ENCODE measurements around the gene KCTD14.
"Not testable (repeated sequence)": the region's sequence is repeated elsewhere in the genome, so short reads cannot be mapped to it uniquely, and the experiment has no call there.

KCTD14 gene, protein sequence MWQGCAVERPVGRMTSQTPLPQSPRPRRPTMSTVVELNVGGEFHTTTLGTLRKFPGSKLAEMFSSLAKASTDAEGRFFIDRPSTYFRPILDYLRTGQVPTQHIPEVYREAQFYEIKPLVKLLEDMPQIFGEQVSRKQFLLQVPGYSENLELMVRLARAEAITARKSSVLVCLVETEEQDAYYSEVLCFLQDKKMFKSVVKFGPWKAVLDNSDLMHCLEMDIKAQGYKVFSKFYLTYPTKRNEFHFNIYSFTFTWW

DNA sequence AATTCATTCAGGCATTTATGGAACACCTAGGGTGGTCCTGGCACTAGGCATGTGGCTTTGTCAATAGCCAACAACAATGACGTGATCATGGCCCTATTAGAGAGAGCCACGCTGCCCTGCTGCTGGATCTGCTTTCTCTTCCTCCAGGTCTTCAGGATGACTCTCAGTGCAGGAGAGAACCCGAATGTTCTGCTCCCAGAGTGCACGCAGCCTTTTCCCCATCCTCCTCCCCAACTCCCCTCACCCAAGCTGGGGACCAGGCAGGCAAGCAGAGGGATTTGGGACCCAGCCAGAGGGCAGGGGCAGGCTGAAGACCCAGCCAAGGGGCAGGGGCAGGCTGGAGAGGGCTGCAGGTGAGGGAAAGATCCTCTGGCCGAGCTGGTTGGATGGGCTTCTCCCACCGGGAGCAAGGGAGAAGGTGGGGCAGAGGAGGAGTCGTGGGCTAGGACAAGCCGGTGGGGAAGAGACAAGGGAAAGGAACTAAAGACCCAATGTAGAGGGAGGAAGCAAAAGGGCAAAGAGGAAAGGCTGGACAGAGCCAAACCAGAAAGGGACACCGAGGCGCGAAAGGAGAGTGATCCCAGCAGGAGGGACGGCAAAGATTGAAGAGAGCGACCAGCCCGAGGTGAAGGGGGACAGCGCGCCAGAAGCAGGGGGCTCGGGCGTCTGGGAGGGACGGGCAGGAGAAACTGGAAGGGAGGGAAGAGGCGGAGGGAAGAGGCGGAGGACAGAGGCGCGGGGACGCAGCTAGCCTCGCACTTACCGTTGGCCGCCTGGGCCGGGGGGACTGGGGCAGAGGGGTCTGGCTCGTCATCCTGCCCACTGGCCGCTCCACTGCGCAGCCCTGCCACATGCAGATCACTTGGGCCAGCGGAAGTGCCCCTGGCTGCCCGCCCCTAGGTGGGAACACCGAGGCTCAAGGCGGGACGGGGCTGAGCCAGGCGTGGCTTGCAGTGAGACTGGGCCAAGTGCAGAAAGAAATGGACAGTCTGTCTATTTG lies at the start of gene KCTD14:
Gene KCTD14 (minus strand): TSS at position 880 of the 1,000 bp plus-strand sequence. CDS start 27 bp downstream, at position 853.
- DNase-seq = peak; percentile 84

DNA sequence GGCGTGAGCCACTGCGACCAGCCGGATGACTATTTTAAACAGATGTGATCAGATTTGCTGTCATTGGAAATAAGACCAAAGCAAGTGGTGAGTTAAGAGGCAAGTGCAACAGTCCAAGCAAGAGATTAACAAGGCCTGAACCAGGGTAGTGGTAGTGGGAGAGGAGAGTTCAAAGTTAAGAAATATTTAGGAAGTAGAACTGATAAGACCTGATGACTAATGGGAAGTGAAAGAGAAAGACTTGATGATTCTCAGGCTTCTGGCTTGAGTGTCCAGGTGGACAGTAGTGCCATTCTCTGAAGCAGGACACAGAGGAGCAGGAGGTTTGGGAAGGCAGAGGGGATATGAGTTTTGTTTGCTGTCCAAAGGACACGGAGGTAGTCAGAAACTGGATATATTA lies 49.4 kb upstream of the KCTD14 start:
- no peak for DNase-seq

DNA sequence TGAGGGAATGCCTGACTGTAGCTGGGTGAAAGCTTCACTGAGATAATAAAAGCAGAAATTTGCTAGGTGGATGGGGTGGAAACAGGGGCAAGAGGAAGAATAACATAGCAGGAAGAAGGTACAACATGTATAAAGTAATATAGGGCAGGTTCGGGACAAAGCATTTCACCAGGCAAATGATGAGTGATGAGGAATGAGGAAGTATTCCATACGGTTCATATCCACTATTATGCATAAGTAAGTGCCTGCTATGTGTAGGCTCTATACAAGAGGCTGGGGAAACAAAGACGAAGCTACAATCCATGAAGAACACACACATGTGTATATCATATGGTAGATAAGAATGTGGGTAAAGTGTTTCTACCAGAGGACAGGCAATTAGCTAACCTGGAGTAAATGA lies 48.6 kb upstream of the KCTD14 start:
- DNase-seq = no peak

DNA sequence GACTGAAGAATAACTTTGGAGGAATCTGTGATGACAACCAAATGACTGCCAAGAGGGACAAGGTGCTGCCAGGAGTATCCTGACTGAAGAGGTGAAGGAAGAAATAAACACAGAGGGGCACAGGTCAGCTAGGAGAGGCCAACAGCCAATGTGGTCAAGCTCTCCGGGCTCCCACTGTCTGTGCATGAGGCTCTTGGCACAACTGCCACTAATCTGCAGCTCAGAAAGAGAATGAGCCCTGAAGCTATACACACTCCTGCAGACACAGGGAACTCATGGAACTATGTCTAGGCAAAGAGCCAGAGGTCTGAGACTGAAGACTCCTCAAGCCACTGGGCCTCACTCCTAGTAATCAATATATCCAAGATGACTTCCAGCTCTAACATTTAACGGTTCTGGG lies 47.5 kb upstream of the KCTD14 start:
- no peak for DNase-seq

DNA sequence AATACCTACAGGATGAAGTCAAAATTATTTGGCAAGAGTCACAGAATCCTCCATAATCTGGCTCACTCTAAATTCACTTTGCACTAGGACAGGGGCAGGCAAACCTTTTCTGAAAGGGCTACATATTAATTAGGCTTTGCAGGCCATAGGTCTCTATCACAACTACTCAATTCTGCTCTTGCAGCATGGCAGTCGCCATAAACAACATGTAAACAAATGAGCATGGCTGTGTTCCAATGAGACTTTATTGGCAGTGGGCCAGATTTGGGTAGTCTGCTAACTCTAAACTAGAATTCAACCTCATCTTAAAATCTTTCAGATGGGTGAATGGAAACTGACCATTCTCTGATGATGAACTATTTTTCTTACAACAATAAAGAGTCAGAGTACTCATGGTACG lies 46.4 kb upstream of the KCTD14 start:
- peak; percentile 52 for DNase-seq

DNA sequence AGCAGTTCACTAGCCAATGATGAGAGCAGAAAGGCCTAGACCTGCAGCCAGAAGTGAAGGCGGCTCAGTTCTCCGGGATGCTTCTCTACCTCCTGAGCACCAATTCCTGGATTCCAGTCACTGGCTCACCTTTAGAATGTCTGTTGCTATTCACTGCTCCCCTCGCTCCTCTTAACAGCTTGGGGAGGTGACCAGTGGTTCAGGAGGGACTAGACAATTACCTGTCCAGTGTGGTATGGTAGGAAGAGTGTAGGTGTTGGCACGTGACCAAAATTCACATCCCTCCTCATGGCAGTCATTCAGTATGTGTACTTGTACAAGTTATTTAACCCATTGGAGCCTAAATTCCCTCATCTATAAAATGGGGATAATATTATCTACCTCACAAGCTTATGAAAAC lies 44.6 kb upstream of the KCTD14 start:
- DNase-seq = no peak

DNA sequence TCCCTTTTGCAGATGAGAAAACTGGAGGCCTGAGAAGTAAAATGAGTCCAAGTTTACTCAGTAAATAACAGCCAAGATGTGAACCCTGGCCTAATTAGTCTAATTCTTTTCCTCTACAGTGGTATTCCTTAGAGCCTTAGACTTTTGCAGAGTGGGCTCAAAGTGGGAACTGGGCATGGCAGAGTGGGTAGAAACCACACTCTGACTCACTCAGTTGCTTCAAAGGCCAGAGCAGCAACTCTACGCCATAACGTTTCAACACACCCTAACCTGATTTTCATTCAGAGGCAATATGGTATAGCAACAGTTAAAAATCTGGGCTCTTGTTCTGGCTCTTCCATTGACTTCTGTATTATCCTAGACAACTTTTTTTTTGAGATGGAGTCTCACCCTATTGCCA lies 43.4 kb upstream of the KCTD14 start:
- DNase-seq = no peak

DNA sequence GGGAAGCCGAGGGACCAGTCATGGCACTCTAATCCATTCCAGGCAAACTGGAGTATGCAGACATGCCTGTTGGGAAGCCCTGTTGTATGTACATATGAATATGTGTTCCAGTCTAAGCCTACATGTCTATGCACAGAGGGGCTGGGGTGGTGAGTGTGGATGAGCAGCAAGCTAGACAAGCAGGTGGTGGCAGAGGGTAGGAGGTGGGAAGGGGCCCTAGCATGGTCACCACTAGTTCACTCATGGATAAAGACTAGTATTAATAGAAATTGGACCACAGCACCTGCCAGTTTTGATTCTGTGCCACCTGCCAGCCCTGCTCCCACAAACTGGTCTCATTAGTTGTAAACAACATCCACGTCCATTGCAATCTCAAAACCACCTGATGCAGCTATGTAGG lies 42.1 kb upstream of the KCTD14 start:
- DNase-seq = no peak

DNA sequence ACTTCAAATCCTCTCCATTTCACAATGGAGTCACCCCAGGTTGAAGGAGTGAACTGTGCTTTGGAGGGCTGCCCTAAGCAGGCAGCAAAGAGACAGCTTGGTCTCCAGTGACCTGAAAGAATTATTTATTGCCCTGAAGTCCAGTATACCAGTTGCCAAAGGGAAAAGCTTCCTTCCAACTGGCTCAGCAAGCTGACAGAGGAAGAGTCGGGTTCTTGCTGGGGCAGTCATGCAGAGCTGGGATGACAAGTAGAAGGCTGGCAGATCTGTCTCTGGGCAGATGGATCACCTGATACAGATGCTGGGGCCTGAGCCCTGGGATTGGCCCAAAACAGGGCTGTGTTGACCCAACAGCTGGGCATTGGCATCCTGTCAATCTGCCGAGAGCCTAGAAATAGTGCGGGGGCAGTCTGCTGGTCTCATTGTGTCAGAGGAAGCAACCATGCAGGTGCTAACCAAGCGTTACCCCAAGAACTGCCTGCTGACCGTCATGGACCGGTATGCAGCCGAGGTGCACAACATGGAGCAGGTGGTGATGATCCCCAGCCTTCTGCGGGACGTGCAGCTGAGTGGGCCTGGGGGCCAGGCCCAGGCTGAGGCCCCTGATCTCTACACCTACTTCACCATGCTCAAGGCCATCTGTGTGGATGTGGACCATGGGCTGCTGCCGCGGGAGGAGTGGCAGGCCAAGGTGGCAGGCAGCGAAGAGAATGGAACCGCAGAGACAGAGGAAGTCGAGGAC lies 40.5 kb upstream of the KCTD14 start, which contains the start of gene THRSP:
Gene THRSP (plus strand): TSS at position 422 of the 742 bp plus-strand sequence. CDS start 21 bp downstream, at position 443.
- no peak for DNase-seq

DNA sequence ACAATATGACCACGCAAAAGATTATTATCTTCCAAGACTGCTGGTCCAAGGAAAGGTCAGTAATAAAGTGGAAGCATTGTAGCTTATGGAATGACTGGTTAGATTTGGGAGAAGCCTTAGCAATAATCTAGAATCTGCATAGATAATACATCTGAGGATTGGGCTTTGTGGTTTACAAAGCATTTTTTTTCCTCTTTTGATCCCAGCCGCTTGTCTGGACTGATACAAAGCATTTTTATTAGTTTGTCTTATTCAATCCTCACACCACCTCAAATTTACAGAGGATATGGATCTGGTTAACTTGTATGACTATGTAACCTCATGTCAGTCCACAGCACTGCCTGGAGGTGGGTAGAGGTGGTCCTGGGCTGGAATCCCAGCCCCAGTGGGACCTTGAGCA lies 39.6 kb upstream of the KCTD14 start:
- DNase-seq = no peak

DNA sequence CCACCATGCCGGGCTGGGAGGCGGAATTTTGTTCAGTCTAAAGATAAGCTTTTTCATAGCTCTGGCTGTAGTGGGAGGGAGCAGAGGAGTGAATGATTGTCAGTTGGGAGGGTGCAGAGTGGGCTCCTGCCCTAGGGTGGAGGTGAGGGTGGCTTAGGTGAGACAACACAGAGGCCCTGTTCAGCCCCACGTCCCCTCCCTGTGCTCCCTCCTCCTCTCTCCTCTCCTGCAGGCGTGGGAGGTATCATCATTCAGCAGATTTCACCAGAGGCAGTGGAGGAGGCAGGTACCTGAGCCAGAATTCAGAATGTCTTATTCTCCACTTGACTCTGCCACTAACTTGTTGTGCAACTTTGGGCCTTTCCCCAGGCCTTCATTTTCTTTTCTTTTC lies 38.8 kb upstream of the KCTD14 start:
- no peak for DNase-seq

DNA sequence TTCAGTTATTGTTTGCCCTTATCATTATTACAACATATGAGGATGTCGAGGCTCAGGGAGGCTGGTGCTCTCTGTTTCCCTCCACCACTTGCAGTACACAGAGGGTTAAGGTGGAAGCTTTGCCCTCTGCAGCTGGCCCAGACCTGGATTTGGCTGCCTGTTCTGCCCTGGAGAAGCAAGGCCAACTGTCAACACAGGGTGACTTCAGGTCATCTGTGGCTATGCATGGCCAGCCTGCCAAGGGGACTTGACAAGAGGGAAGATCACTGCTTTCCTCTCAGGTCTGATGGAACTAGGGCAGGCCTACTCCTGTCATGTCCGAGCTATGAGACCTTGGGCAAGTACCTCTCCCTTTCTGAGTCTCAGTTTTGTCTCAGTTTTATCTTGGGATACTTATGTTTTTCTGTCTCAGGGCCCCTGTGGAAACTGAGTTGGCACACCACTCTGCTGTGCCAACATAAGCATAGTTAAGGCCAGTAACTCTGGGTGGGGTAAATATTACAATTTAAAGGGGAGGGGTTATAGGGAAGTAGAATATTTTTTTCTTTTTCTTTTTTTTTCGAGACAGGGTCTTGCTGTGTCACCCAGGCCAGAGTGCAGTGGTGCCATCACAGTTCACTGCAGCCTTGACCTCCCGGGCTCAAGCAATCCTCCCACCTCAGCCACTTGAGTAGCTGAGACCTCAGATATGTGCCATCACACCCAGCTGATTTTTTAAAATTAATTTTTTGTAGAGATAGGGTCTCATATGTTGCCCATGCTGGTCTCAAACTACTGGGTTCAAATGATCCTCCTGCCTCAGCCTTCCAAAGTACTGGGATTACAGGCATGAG lies 38.2 kb upstream of the KCTD14 start:
- peak; percentile 70 for DNase-seq

DNA sequence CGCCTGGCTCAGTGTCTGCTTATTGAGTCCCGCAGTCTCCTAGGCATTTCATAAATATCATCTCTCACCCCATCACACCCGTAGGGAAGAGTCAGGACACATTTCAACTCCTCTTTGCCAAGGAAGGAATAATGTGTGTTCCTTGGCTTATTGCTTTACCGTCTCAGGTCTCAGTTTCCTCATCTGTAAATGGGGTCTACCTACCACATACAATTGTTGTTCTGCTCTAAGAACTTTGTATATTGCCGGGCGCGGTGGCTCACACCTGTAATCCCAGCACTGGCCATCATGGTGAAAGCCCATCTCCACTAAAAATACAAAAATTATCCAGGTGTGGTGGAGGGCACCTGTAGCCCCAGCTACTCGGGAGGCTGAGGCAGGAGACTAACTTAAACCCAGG lies 37.5 kb upstream of the KCTD14 start:
- DNase-seq = no peak

DNA sequence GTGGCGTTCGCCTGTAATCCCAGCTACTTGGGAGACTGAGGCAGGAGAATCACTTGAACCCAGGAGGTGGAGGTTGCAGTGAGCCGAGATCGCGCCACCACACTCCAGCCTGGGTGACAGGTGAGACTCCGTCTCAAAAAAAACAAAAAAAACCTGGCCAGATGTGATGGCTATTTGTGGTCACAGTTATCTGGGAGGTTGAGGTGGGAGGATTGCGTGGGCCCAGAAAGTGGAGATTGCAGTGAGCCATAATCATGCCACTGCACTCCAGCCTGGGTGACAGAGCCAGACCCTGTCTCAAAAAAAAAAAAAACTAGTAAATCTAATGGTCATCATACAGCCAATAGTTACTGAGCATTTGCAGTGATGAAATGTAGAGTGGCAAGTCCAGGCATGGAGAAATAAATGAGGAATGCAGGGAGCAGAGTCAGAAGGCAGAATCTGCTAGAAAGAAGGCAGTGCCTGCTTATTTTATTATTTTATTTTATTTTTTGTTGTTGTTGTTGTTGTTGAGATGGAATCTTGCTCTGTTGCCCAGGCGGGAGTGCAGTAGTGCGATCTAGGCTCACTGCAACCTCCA lies 36.8 kb upstream of the KCTD14 start:
- not testable (repeated sequence) for DNase-seq

DNA sequence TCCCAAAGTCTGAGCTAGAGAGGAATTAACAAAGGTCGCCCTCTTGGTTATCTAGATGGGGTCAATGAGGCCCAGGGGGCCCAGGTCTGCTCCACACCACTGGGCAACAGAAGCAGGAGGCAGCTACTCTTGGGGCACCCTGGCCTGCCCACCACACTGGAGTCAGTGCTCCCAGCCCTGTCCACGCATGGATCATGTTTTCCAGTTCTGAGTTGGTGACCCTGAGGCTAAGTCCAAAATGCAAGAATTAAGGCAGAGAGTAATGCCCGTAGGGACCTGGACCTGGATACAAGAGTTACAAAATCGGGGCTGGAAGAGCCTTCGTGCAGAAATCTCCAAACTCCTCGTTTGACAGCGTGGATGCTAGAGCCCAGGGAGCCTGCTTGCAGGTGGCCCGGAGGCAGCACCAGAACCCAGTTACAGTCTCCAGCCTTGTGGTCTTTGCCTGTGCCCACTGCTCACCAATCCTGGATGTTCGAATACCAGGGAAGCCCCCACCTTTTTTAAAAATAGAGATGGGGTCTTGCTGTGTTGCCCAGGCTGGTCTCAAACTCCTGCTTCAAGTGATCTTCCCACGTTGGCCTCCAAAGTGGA lies 34.5 kb upstream of the KCTD14 start:
- DNase-seq = no peak

DNA sequence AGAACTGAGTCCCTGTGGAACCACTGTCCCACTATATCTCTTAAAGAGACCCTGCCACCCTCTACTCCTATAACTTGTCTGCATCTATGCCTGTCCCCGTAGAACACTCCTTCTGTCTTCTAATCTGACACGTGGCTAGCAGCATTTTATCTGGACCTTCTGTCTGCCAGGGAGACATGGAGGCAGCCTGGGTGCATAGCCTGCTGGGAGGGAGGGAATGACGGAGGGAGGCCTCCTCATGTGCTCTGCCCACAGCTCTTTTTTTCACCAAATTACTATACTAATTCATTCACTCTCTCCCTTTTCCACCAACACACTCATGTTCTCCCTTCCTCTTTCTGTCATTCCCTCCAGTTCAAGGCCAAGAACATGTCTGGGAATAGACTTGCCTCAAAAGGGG lies 33.0 kb upstream of the KCTD14 start:
- DNase-seq = no peak

DNA sequence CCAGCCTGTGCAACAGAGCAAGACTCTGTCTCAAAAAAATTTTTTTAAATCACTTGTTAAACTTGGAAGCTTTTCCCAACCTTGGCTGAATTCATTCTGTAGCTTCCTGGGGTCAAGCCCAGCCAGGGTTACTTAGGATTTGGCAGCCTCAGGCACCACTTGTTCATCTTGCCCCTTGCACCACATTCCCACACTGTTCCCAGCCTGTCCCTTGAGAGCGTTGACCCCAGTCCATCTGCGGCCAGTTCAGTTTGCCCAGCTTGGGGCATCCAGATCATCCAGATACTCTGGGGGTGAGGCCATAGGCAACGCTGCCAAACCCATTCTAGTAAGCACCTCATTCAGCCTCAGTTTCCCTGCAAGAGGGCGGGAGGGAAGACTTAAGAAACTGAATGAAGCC lies 31.9 kb upstream of the KCTD14 start:
- DNase-seq = no peak

DNA sequence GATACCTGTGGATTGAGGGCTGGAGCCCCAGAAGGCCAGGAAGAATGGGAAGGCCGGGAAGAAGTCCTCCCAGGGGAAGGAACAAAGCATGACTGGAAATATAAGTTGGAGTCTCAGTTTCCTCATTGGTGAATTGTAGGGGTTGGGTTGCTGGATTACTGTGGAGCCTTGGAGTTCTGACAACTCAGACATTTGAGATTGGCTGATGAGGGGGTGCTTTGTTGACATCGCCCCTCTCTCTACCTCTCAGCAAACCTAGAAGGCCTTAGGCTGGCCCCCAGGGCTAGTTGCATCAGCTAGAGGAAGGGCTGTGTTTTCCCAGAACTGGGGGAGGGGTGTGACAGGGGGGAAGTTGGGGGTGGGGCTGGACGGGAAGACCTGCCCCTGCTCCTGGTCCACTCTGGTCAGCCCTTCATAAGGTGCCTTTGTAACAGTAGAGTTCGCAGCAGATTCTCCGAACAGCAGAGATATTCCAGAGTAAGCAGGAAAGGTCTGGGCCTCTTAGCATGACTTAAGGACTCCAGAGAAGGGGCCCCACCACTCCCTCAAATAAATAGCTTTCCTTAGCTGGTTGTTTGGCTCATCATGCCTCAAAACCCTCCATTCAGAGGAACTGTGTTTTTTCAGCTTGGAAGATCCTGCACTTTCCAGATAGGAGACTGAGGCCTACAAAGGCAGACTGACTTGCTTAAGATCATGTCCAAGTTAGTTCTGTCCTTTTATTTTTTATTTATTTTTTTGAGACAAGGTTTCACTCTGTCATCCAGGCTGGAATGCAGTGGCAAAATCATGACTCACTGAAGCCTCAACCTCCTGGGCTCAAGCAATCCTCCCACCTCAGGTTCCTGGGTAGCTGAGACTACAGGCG lies 28.1 kb upstream of the KCTD14 start:
- DNase-seq = no peak

DNA sequence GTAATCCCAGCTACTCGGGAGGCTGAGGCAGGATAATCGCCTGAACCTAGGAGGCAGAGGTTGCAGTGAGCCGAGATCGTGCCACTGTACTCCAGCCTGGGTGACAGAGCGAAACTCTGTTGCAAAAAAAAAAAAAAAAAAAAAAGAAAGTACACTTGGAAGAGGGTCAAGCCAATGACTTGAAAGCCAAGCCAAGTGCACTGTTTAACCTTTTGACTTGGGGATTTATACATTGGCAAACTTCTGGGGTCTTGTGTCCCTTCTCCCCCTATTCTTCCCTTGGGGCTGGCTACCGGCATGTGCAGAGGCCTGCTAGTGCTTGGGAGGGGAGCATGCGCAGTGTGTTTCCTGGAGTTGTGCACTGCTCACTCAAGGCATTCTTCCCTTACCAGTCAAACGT lies 26.3 kb upstream of the KCTD14 start:
- no peak for DNase-seq

DNA sequence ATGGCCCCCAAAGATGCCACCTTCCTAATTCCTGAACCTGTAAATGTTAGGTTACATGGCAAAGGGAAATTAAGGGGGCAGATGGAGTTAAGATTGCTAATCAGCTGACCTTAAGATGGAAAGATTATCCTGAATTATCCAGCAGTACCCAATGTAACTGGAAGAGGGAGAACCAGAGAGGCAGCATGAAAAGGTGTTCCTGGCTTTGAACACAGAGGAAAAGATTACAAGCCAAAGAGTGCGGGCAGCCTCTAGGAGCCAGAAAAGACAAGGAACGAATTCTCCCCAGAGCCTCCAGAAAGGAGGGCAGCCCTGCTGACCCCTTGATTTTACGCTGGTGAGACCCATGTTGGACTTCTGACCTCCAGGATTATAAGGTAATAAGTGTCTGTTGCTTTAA lies 25.5 kb upstream of the KCTD14 start:
- DNase-seq = no peak

DNA sequence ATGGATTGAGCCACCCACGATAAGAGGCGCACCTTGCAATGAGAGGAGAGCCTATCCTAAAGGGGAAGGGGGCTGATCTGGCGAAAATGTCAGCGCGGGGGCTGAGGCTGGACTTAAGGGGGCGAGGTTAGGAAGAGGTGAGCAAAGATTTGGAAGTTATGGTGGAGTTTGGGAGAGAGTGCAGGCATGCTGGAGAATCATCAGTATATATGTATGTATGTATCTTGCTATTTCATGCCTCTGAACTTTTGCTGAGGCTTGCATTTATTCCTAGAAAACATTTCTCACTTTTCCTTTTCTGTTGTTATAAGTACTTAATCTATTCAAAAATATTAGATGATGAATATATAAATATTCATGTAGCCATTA lies 23.4 kb upstream of the KCTD14 start:
- DNase-seq = no peak

Measured in DMS53 (cell line).